Thyroid gland (tissue), 4 donors: ENCODE data around the gene GALNT18.

Experiments
- POLR2A ChIP-seq, 2 donors: fragments of 450-650 bp; IDR thresholded peaks; one replicate each; pipeline ENCODE4 v1.6.1; 2017; ENCODE audit warnings: antibody characterized with exemption in 2 of 2, mild to moderate bottlenecking in 2 of 2, moderate library complexity in 1 of 2
- TF ChIP-seq, protein P1 (sequence below), 6 experiments: fragments of 200-600 bp in 3 of 6; fragments of 450-650 bp in 3 of 6; sonication (generic) in 3 of 6; IDR thresholded peaks; one replicate each; pipeline ENCODE4 v1.5.1; 2016 to 2019; ENCODE audit warnings: antibody characterized with exemption in 6 of 6, mild to moderate bottlenecking in 2 of 6, inconsistent platforms in 1 of 6, moderate library complexity in 1 of 6

- TF ChIP-seq, protein P1, sequence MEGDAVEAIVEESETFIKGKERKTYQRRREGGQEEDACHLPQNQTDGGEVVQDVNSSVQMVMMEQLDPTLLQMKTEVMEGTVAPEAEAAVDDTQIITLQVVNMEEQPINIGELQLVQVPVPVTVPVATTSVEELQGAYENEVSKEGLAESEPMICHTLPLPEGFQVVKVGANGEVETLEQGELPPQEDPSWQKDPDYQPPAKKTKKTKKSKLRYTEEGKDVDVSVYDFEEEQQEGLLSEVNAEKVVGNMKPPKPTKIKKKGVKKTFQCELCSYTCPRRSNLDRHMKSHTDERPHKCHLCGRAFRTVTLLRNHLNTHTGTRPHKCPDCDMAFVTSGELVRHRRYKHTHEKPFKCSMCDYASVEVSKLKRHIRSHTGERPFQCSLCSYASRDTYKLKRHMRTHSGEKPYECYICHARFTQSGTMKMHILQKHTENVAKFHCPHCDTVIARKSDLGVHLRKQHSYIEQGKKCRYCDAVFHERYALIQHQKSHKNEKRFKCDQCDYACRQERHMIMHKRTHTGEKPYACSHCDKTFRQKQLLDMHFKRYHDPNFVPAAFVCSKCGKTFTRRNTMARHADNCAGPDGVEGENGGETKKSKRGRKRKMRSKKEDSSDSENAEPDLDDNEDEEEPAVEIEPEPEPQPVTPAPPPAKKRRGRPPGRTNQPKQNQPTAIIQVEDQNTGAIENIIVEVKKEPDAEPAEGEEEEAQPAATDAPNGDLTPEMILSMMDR (IDR thresholded peaks at IDR 0.05) = no peak
- TF ChIP-seq POLR2A (IDR thresholded peaks at IDR 0.05) = no peak
These were observed 84.4 kb downstream of the GALNT18 start for GRCh38 chr11:11537372-11537771.
